Stimulated activated CD8-positive, alpha-beta memory T cell treated with anti-CD3 and anti-CD28 coated beads, Interleukin-4, amount 100 ng/mL, for 4 hours (primary cell): ENCODE results near the gene ZNF586.
"Not testable (repeated sequence)": the region's sequence is repeated elsewhere in the genome, so short reads cannot be mapped to it uniquely, and the experiment has no call there.

ENCODE experiments used
- DNase-seq, 2 donors: peaks; one replicate each; pipeline ENCODE4 v3.0.0-alpha.2; 2020; ENCODE audit warnings: low read depth in 2 of 2, low spot score in 1 of 2

Gene ZNF586

DNA sequence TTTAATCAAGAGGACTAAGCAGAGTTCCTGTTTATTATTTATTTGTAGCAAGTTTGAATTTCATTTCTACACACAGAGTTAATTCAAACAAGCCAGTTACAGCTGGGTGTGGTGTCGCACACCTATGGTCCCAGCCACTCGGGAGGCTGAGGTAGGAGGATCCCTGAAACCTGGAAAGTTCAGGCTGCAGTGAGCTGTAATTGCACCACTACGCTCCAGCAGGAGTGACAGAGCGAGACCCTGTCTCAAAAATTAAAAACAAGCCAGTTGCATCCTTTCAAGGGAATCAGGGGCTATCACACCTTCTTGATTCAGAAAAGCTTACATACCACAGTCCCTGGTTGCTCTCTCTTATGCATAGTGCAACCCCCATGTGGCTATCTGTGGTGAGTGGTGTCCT lies 19.8 kb downstream of the ZNF586 start:
- DNase-seq = no peak

DNA sequence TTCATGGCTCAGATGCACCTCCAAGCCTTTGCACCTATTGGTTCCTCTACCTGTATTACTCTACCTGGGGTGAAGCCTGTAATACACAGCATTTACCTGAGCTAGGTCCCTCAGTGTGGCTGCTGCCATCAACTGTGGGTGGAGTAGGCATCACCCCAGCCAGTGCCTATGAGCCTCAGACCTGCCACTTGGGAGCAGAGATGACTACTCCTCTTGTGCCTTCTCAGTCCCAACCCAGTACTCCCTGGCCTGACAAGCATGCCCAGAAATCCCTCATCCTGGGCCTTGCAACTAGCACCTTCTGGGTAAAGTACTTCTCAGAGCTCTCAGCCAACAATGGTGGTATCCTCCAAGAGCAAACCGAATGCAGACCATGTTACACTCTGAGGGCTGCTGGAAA lies 27.1 kb downstream of the ZNF586 start:
- not testable (repeated sequence) for DNase-seq

DNA sequence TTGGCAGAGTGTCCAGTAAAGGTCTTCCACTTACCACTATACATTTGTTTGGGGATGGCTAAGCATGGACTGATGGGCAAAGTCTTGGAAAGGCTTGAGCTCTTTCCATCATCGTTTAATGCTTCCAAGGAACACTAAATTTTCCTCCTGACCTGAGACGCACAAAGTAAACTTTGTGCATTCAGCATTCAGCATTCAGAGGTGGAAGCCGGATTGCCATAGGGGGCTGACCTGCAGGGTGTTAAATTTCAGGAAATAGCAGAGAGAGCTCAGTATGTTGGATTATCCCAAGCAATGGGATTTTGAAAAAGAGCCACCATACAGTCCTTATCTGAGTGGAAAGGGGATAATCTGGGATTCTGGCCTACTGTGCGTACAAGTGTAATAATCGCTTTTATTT lies 31.2 kb downstream of the ZNF586 start:
- DNase-seq = no peak

DNA sequence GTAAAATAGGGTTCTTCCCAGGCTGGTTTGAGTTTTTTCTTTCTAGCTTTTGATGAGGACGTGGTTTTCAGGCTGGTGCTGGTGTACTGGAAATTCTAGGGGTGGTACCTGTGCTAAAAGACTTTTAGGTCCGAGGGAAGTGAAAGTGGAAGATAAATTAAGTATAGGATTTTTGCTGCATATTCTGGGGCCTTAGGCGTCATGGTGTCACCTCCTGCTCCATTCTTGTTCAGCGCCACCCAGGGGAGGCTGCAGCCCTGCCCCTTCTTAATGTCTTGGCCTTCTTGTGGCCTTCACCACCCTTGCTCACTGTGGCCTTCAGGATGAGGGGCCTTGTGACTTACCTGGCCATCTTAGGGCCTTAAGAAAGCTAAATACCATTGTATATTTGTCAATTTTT lies 32.8 kb downstream of the ZNF586 start:
- no peak for DNase-seq

DNA sequence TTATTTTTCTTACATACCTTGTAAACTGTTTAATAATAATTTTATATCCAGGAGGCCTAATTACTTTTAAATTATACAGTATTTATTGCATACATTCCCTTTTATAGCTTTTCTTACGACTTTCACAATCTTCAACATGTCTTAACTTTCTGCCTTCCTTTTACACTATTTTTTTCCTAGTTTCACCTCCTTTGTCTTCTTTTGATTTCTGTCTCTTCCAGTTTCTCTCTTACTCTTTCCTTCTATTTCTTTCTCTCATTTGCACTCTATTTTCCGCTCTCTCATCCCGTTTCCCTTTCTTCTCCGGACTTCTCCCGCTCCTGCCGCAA lies 33.8 kb downstream of the ZNF586 start:
- DNase-seq = no peak

DNA sequence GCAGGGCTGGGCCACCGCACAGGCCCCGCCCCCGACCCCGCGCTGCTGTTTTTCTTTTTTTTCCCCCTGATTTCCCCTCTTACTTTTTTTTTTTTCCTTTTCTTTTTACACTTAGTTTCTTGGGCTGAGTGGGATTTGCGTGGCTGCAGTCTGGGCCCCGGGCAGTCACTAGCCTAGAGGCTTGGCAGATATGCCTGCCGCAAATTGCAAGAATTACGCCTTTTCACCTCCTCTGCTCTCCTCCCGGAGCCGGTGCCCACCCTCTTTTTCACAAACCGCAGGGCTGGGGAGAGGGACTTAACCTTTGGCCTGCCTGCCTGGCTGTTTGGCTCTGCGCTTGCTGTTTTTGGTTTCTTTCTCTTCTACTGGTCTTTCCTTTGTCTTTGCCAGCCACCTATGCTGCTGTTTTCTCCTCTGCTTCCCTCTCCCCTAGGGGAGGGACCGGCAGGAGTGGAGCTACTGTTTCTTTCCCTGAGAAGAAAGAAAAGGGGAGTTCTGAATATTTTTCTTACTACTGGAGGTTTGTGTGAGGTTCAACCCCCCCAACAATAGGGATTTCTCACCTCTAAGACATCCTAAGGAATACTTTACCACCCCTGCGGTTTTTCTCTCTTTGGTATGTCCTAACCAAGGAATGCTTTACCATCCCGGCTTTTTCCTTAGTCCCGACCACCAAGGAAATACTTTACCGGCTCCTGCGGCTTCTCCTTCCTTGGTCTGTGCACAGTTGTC lies 34.3 kb downstream of the ZNF586 start:
- DNase-seq = no peak

DNA sequence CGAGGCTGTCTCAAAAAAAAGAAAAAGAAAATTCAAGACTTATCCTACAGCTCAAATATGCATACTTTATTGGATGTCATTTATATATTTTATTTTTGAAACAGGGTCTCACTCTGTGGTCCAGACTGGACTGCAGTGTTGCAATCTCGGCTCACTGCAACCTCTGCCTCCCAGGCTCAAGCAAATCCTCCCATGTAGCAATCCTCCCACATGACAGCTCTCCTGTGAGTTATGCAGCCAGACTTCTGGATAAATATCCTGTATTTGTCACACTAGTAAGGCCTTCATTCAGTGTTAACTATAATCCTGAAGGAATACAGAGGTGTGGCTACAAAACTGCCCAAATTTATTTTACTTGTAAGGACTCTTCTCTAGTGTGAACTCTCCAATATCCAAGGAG lies 38.1 kb downstream of the ZNF586 start:
- DNase-seq = no peak

DNA sequence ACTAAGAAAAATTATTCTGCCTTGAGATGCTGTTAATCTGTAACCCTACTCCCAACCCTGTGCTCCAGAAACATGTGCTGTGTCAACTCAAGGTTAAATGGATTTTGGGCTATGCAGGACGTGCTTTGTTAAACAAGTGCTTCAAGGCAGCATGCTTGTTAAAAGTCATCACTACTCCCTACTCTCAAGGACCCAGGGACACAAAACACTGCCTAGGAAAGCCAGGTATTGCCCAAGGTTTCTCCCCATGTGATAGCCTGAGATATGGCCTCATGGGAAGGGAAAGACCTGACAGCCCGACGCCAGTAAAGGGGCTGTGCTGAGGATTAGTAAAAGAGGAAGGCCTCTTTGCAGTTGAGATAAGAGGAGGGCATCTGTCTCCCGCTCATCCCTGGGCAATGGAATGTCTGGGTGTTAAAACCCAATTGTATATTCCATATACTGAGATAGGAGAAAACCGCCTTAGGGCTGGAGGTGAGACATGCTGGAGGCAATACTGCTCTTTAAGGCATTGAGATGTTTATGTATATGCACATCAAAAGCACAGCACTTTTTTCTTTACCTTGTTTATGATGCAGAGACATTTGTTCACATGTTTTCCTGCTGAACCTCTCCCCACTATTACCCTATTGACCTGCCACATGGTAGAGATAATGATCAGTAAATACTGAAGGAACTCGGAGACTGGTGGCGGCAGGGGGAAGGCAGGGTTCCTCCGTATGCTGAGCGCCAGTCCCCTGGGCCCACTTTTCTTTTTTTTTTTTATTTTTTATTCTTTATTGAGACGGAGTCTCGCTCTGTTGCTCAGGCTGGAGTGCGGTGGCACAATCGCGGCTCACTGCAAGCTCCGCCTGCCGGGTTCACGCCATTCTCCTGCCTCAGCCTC lies 41.2 kb downstream of the ZNF586 start:
- not testable (repeated sequence) for DNase-seq

DNA sequence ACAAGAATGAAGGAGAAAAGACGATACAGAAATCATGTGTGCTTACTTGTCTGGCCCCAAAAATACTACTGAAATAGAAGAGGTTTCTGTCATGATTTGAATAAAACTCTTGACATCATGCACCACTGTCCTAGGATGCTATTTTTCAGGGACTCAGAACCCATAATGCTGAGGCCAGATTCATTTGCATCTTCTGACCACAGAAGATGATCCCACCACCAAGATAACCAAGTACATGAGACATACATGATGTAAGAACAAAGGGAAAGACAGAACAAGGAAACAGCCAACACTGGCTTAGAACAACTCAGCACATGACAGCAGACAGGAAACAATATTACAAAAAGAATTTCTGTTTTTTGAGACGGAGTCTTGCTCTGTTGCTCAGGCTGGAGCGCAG lies 42.8 kb downstream of the ZNF586 start:
- DNase-seq = no peak

DNA sequence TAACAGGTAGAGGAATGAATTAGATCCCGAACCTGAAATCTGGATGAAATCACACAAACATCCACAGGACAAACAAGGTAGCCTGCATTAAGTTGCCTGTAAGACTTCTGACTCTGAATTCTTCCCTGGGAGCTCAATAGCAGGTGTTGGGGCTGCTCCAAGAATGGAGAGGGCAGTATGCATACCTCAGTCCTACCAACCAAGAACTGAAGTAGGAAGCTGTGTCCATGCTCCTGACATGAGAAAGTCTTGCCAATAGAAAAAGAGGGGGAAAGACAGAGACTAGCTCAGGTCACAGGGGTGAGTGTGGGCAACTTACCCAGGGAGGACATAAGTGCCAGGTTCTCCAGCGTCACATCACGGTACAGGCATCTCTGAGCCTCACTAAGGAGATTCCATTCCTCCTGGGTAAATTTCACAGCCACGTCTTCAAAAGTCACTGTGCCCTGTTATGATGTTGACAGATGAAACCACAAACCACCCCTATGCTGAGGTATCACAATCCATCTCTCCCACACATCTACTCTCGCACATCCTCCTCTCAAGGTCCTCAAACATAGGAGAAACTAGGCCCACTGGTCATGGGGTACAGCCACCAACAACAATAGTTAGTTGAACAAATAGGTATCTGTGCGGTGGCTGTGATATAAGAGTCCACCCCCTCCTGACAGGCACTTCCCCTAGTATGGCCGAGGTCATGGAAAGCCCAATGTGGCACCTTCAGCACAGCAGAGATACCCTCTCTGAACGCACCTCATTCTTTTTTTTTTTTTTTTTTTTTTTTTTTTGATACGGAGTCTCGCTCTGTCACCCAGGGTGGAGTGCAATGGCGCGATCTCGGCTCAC lies 43.7 kb downstream of the ZNF586 start:
- DNase-seq = not testable (repeated sequence)

DNA sequence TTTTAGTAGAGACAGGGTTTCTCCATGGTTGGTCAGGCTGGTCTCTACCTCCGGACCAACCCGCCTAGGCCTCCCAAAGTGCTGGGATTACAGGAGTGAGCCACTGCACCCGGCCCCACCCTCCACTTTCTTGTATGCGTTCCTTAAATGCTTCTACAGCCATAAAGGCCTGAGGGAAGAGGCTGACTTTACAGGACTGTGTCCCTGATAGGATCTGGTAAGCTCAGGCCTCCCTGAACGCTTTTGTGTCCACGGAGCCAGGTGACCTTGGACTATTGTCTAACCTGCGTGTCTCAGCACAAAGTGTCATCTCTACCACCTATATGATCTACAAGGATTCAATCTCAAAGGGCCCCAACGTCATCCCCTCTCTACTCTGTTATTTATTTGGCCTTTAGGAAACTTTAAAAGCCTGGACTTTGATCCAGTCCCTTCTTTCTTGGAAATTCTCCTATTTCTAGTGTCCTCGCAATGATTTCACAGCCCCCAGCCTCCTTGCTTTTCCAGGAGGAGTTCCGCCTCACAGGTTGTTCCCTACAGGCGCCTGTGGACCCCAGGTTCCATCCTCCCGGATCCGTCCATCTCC lies 44.5 kb downstream of the ZNF586 start:
- DNase-seq = no peak

DNA sequence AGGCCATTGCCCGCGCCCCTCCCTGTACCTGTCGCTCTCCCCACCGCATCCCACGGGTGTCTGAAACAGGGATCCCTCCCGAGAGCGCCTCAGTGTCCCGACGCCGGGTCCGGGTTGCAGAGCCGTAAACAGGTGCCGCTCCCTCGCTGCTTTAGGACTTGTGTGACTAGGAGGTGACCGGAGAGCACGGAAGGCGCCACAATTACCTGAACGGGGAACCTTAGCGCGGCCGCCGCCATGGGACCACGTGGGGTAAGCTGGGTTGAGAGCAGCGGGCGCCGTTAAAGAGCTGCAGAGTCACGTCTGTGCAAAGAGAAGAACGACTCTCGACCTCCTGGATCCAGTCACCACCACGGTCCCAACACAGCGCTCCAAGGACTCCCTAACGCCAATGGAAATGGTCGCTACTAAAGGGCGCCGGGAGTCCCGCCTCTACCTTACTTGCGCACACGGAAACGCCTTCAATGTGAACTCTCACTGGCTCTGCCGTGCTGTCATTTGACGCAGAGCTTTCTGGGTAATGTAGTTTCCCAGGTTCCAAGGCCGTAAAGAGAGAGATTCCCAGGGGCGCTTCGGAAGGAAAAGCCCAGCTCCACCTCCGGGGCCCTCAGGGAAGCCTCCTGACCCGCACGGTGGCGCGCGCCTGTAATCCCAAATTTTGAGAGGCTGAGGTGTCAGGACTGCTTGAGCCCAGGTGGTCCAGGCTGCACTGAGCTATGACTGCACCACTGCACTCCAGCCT lies 45.2 kb downstream of the ZNF586 start, which contains the start of gene ZNF552:
ZNF552 (minus strand) TSS at position 409 of the 742 bp plus-strand sequence; CDS start at position 239, 170 bp downstream.
- DNase-seq = peak; percentile 51 to 56

DNA sequence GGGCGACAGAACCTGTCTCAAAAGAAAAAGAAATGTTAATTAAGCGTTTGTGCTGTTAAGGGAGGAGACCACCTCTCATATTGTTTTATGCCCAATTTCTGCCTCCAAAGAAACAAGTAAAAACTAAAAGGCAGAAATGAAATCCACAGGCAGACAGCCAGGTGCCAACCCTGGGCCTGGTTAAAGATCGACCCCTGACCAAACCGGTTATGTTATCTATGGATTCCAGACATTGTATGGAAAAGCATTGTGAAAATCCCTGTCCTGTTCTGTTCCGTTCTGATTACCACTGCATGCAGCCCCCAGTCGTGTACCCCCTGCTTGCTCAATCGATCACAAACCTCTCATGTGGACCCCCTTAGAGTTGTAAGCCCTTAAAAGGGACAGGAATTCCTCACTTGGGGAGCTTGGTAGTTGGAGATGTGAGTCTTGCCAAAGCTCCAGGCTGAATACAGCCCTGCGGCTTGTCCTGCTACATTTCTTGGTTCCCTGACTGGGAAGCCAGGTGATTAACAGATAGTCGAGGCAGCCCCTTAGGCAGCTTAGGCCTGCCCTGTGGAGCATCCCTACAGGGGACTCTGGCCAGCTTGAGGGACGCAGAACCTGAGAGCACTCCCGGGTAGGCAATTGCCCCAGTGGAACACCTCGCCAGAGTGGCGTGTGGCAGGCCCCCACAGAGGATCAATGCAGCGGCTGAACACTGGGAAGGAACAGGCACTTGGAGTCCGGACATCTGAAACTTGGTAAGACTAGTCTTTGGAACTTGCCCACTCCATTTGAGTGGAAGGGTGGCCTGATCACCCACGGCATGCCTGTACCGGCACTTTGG lies 46.0 kb downstream of the ZNF586 start:
- DNase-seq = no peak

DNA sequence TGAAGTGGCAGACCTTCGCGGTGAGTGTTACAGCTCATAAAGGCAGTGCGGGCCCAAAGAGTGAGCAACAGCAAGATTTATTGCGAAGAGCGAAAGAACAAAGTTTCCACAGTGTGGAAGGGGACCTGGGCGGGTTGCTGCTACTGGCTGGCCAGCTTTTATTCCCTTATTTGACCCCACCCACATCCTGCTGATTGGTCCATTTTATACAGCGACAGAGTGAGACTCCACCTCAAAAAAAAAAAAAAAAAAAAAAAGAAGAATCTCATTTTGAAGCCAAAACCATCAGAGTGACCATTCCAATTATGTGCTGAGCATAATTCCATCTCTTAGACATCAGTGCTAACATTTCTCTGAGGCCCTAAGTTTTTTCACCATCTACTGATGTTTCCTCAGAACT lies 47.2 kb downstream of the ZNF586 start:
- DNase-seq = no peak

DNA sequence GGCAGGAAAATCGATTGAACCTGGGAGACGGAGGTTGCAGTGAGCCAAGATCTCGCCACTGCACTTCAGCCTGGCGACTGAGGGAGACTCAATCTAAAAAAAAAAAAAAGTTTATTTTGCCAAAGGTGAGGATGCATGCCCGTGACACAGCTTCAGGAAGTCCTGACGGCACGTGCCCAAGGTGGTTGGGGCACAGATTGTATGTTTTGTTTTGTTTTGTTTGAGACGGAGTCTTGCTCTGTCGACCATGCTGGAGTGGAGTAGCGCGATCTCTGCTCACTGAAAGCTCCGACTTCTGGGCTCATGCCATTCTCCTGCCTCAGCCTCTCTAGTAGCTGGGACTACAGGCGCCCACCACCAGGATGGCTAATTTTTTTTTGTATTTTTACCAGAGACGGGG lies 48.5 kb downstream of the ZNF586 start:
- no peak for DNase-seq

DNA sequence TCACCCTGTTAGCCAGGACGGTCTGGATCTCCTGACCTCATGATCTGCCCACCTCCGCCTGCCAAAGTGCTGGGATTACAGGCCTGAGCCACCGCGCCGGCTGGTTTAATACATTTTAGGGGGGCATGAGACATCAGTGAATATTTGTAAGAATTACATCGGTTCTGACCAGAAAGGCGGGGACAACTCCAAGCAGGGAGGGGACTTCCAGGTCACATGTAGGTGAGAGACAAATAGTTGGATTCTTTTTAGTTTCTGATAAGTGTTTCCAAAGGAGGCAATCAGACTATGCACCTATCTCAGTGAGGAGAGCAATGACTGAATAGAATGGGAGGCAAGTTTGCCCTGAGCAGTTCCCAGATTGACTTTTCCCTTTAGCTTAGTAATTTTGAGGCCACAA lies 48.9 kb downstream of the ZNF586 start:
- DNase-seq = no peak

DNA sequence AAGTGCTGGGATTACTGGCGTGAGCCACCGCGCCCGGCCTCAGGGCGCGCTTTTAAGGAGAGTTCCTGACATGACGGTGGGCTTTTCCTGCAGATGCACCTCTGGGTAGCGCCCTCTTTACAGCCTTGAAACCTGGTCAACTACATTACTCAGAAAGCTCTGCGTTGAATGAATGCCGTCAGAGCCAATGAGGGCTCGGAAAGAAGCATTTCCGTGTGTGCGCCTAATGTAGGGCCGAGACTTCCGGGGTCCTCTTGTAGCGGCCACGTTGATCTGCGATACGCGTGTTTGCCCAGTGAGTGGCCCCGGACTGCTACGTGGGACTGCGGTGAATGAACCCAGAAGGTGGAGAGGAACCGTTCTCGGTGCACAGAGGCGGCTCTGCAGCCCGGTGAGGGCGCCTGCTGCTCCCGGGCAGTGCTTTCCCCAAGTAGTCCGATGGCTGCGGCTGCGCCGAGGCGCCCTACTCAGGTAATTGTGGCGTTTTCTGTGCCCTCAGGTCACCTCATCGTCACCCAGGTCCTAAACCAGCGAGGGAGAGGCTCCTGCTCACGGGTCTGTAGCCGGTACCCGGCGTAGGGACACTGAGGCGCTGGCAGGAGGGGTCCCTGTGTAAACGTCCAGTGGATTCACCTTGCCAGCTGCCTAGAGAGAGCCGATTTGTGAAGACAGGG lies 50.1 kb downstream of the ZNF586 start:
- DNase-seq = peak; percentile 53 to 65

DNA sequence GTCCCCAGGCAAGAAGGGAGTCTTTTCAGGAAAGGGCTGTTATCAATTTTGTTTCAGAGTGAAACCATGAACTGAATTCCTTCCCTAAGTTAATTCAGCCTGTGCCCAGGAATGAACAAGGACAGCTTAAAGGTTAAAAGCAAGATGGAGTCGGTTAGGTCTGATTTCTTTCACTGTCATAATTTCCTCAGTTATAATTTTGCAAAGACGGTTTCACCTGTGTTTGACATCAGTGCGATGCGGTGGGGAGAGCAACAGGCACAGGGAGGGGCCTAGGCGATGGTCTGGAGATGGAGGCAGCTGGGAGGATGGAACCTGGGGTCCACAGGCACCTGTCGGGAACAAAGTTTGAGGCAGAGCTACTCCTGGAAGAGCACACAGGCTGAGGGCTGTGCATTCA lies 51.1 kb downstream of the ZNF586 start:
- no peak for DNase-seq

DNA sequence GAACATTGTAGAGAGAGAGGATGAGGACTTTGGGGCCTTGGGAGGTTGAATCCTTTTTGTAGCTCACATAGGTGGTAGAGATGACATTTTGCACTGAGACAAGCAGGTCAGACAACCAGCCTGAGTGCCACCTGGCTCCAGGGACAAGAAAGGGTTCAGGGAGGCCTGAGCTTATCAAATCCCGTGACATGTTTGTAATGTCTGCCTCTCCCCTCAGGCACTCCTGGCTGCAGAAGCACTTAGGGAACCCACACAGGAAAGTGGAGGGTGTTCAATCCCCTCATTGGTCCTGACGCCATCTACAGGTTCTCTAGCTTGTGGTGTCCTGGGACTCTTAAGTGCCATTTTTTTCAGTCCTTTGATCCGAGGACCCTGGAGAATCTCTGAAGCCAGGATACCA lies 51.6 kb downstream of the ZNF586 start:
- not testable (repeated sequence) for DNase-seq
